Colonic mucosa (tissue), 4 donors: ENCODE data around the gene TMCO5A. TPM values are rescaled to one million over a fixed set of nuclear protein-coding genes. Genes with fewer than 3 reads are reported as not detected.
"Not testable (repeated sequence)": the region's sequence is repeated elsewhere in the genome, so short reads cannot be mapped to it uniquely, and the experiment has no call there.

Experiments used
- DNase-seq: peaks from one replicate; pipeline ENCODE4 v3.0.0-alpha.2; 2020
- H3K27ac ChIP-seq: fragments of 200-600 bp; one replicate; pipeline ENCODE4 v1.8.0; 2021
- H3K27me3 ChIP-seq: fragments of 200-600 bp; one replicate; pipeline ENCODE4 v1.8.0; 2021
- H3K36me3 ChIP-seq: fragments of 200-600 bp; one replicate; pipeline ENCODE4 v1.8.0; 2021
- H3K4me1 ChIP-seq: fragments of 200-600 bp; one replicate; pipeline ENCODE4 v1.8.0; 2021; ENCODE audit warnings: mild to moderate bottlenecking
- H3K4me3 ChIP-seq: fragments of 200-600 bp; one replicate; pipeline ENCODE4 v1.8.0; 2021
- H3K9ac ChIP-seq, 2 donors: one replicate each; pipeline ENCODE4 v1.7.0; 2013; ENCODE audit warnings: control low read depth in 2 of 2, low read depth in 2 of 2, low read length in 2 of 2
- H3K9me3 ChIP-seq: fragments of 200-600 bp; one replicate; pipeline ENCODE4 v1.8.0; 2021
- CTCF ChIP-seq: fragments of 200-600 bp; IDR thresholded peaks from one replicate; pipeline ENCODE4 v1.8.0; 2022; ENCODE audit warnings: antibody characterized with exemption, mild to moderate bottlenecking
- intact Hi-C: fragments of 100-400 bp; cut with DNase I; formaldehyde crosslinking; loops from one replicate; pipeline ENCODE4 v1.14.1; 2022
- total RNA-seq, 2 donors: library from RNA; stranded (reverse); fragmentation: NEBNext Ultra II Directional in 1 of 2; extraction: Animal tissue kit (Norgen Biotek cat#: 25700) in 1 of 2; gene quantifications; one replicate each; pipeline ENCODE4 v1.2.1, GENCODE V29; 2021
- donor health status: healthy.
- donor health status: DM: no; HTN: no; CAD: no.
- donor health status: DM: no; HTN: no; CAD: no.

TMCO5A gene
- total RNA-seq, 2 donors from 2014 or later = not detected

GRCh38 chr15:37932549-37932948, 1.9 kb upstream of the TMCO5A start:
- H3K4me1 ChIP-seq = no peaks in the 10 kb centered on the region
- TF ChIP-seq CTCF = no peak
- intact Hi-C loops = no loop called here

DNA sequence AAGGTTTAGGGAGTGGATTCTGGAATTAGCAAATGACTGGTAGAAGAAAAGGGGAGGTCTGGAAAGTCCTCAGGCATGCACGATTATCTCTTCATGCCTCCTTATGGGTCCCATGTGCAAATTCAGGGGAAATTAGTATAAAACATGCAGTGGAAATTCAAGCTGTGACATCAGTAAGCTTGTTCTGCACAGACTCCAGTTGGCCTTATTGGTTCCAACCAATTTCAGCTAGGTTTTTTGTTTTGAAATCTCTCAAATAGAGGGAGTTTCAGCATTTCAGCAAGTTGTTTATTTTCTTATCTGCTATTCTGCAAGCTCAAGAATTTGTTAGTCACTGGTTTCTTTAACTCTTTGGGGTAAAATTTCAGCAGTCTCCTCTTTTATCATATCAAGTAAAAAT, 774 bp upstream of the TMCO5A start:
- DNase-seq = no peak
- no peak overlapping the region for H3K9ac ChIP-seq
- no peak for TF ChIP-seq CTCF
- intact Hi-C loops = no loop called here
- H3K27ac ChIP-seq = no peak overlapping the region
- no peaks in the 10 kb centered on the region for H3K27me3 ChIP-seq
- no peaks in the 10 kb centered on the region for H3K4me1 ChIP-seq
- no peak overlapping the region for H3K4me3 ChIP-seq
- H3K36me3 ChIP-seq = no peaks in the 10 kb centered on the region
- H3K9me3 ChIP-seq = no peaks in the 10 kb centered on the region

More at GRCh38 chr15:37932549-37932948, 1.9 kb upstream of the TMCO5A start:
- Histone ChIP-seq H3K27me3 (no peaks in the 10 kb centered on the region), H3K36me3 (no peaks in the 10 kb centered on the region), H3K27ac (no peak overlapping the region), H3K4me3 (no peak overlapping the region), H3K9me3 (no peaks in the 10 kb centered on the region), H3K9ac (no peak overlapping the region)
- DNase-seq = no peak

DNA sequence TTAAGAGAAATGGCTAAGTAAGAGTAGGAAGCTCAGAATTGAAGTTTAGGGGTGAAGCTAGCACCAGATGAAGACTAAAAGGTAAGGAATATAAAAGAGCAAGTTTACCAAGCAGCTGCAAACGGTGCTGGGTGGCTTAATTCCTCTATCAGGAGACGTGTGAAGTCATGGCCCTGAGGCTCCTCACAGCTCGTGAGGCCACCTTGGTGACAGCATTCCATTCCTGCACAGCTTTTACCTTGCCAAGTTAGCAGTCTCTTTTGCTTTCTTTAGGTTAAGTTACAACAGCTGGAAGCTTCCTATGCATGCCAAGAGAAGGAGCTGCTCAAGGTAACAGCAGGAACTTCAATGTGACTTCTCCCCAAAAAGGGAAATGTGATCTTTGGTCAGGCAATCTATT, 6.4 kb downstream of the TMCO5A start:
- intact Hi-C loops = no loop called here
- Histone ChIP-seq H3K4me3 (no peak overlapping the region), H3K27ac (no peak overlapping the region), H3K36me3 (no peaks in the 10 kb centered on the region), H3K4me1 (no peaks in the 10 kb centered on the region), H3K27me3 (no peaks in the 10 kb centered on the region), H3K9me3 (no peaks in the 10 kb centered on the region), H3K9ac (no peak overlapping the region)
- DNase-seq = no peak
- no peak for TF ChIP-seq CTCF

DNA sequence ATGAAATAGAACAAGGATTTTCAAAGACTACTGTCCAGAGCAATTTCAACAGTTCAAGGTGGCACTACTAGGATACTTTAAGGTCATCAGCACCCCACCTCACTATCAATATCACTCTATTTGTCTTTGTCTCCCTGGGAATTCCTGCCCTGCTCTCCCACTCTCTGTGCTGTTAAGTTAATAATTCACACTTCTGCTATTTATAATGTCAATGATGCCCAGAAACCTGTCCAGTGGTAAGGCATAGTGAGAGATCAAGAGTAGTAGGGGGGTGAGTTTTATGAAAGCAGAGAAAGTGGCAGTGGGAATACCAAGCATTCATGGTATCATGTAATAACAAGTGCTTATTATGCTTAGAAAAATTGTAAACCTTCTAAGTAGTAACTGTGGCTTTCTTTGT, 7.3 kb downstream of the TMCO5A start:
- no peak for DNase-seq
- intact Hi-C loops = no loop called here
- no peaks in the 10 kb centered on the region for H3K36me3 ChIP-seq
- TF ChIP-seq CTCF = no peak
- H3K4me3 ChIP-seq = no peak overlapping the region
- no peaks in the 10 kb centered on the region for H3K27me3 ChIP-seq
- H3K4me1 ChIP-seq = no peaks in the 10 kb centered on the region
- no peak overlapping the region for H3K27ac ChIP-seq
- no peak overlapping the region for H3K9ac ChIP-seq
- no peaks in the 10 kb centered on the region for H3K9me3 ChIP-seq

DNA sequence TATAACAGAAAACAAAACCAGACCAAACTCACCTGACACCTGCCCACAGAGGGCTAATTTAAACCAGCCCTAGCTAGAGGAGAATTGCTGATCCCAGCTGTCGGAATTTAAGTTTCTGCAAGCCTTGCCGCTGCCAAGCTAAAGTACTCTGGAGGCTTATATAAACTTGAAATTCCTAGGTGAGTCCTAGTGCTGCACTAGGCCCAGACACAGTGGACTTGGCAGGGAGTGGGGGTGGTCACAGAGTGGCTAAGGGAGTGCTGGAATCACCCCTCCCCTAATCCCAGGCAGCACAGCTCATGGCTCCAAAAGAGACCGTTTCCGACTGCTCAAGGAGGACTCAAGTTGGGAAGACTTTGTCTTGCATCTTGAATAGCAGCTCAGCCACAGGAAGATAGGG, 17.6 kb downstream of the TMCO5A start:
- no peak for TF ChIP-seq CTCF
- intact Hi-C loops = no loop called here
- H3K4me3 ChIP-seq = no peak overlapping the region
- H3K36me3 ChIP-seq = no peaks in the 10 kb centered on the region
- no peak overlapping the region for H3K27ac ChIP-seq
- no peak for DNase-seq
- no peaks in the 10 kb centered on the region for H3K27me3 ChIP-seq
- no peak overlapping the region for H3K9ac ChIP-seq
- H3K9me3 ChIP-seq = no peaks in the 10 kb centered on the region
- no peaks in the 10 kb centered on the region for H3K4me1 ChIP-seq

DNA sequence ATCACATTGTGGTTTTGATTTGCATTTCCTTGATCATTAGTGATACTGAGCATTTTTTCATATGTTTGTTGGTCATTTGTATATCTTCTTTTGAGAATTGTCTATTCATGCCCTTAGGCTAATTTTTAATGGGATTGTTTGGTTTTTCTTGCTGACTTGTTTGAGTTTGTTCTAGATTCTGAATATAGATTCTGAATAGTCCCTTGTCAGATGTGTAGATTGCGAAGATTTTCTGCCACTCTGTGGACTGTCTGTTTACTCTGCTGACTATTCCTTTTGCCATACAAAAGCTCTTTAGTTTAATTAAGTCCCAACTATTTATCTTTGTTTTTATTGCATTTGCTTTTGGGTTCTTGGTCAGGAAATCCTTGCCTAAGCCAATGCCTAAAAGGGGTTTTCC, 26.3 kb downstream of the TMCO5A start:
- H3K4me3 ChIP-seq, H3K36me3 ChIP-seq, H3K27ac ChIP-seq, intact Hi-C loops, H3K9ac ChIP-seq, H3K4me1 ChIP-seq, DNase-seq, H3K9me3 ChIP-seq, H3K27me3 ChIP-seq: not testable (repeated sequence)
